Esophagus squamous epithelium (tissue), 5 donors: ENCODE data around the gene MDFI. TPM values are rescaled to one million over a fixed set of nuclear protein-coding genes. Genes with fewer than 3 reads are reported as not detected.

ENCODE experiments used
- DNase-seq: peaks from one replicate; lab custom pipeline; 2025; lab: John Stamatoyannopoulos, UW
- H3K27ac ChIP-seq, 4 donors: fragments of 200-600 bp; sonication (generic); one replicate each; pipeline ENCODE4 v1.5.1; 2016 to 2019; ENCODE audit warnings: mild to moderate bottlenecking in 1 of 4
- H3K27me3 ChIP-seq, 4 donors: fragments of 200-600 bp; sonication (generic); 1 replicate in 3 of 4; 2 replicates in 1 of 4; pipeline versions ENCODE4 v1.5.1 to v1.6.0; 2017 to 2021; ENCODE audit warnings: antibody characterized with exemption in 1 of 4
- H3K36me3 ChIP-seq, 3 donors: fragments of 200-600 bp; sonication (generic); one replicate each; pipeline ENCODE4 v1.5.1; 2016 to 2019
- H3K4me1 ChIP-seq, 3 donors: fragments of 200-600 bp; sonication (generic); one replicate each; pipeline ENCODE4 v1.5.1; 2017 to 2019
- H3K4me3 ChIP-seq, 4 donors: fragments of 200-600 bp; sonication (generic); 1 replicate in 3 of 4; 2 replicates in 1 of 4; pipeline ENCODE4 v1.5.1; 2016 to 2019; ENCODE audit warnings: mild to moderate bottlenecking in 2 of 4, moderate library complexity in 1 of 4
- H3K9me3 ChIP-seq, 3 donors: fragments of 200-600 bp; sonication (generic); one replicate each; pipeline ENCODE4 v1.5.1; 2016 to 2019
- CTCF ChIP-seq, 6 experiments: fragments of 450-650 bp in 4 of 6; fragments of 200-600 bp in 2 of 6; sonication (generic) in 2 of 6; IDR thresholded peaks; one replicate each; pipeline ENCODE4 v1.5.1; 2016 to 2019; ENCODE audit warnings: antibody characterized with exemption in 6 of 6, mild to moderate bottlenecking in 4 of 6, moderate library complexity in 4 of 6
- POLR2A ChIP-seq, 4 donors: fragments of 450-650 bp; IDR thresholded peaks; one replicate each; pipeline ENCODE4 v1.6.1; 2017; ENCODE audit warnings: antibody characterized with exemption in 4 of 4, mild to moderate bottlenecking in 4 of 4, moderate library complexity in 3 of 4
- WGBS, 2 donors: methylation state at CpG; one replicate each; pipeline ENCODE4 v1.1.5; 2018; 5-methylcytosine and 5-hydroxymethylcytosine counted together
- intact Hi-C: fragments of 100-400 bp; cut with DNase I; formaldehyde crosslinking; loops from one replicate; pipeline ENCODE4 v1.15.0; 2022
- total RNA-seq, 4 donors: library from RNA; depleted of rRNA; stranded (reverse); fragments of >200 nt; gene quantifications; one replicate each; pipeline ENCODE4 v1.1.0, GENCODE V29; 2016
- donor health status: DM: yes; HTN: yes; CAD: no.

Gene MDFI
- total RNA-seq, 4 donors from 2014 or later: 50.5 to 105 (median 81.8) TPM

GRCh38 chr6:41591859-41592502, 46.3 kb upstream of the MDFI start:
- no peak overlapping the region for H3K27ac ChIP-seq
- peaks cover 7 to 90% (median 9%) of the 10 kb centered on the region in 3 donors for H3K36me3 ChIP-seq
- no peak for DNase-seq
- 0 to 8% methylated on average over 4 to 6 of the region's 7 CpGs for WGBS, 2 donors
- intact Hi-C loops: loop anchor here (5.0 kb wide), 2 partner anchors 165 to 220 kb away; no protein-coding TSS in a partner anchor
- H3K4me1 ChIP-seq: peaks cover 0 to under 1% (median 0%) of the 10 kb centered on the region in 3 donors
- H3K9me3 ChIP-seq: no peaks in the 10 kb centered on the region
- no peak for TF ChIP-seq POLR2A (IDR thresholded peaks at IDR 0.05)
- TF ChIP-seq CTCF (IDR thresholded peaks at IDR 0.05): peak; percentile 88 to 98 (median 94)
- no peak overlapping the region for H3K4me3 ChIP-seq
- no peaks in the 10 kb centered on the region for H3K27me3 ChIP-seq

- Histone ChIP-seq H3K27ac (no peak overlapping the region), H3K27me3 (no peaks in the 10 kb centered on the region), H3K4me3 (no peak overlapping the region), H3K9me3 (no peaks in the 10 kb centered on the region), H3K4me1 (no peaks in the 10 kb centered on the region), H3K36me3 (peaks cover 7 to 90% (median 7%) of the 10 kb centered on the region in 3 donors)
- no peak for DNase-seq
- no peak for TF ChIP-seq POLR2A (IDR thresholded peaks at IDR 0.05)
- intact Hi-C loops: loop anchor here (5.0 kb wide), 2 partner anchors 166 to 221 kb away; no protein-coding TSS in a partner anchor
- WGBS, 2 donors: 92 to 93% methylated on average over 23 of the region's 24 CpGs
Observed at GRCh38 chr6:41593406-41593805, 44.9 kb upstream of the MDFI start.

- Histone ChIP-seq H3K4me3 (no peak overlapping the region), H3K4me1 (no peaks in the 10 kb centered on the region), H3K27ac (no peak overlapping the region), H3K36me3 (peaks cover 7 to 90% (median 12%) of the 10 kb centered on the region in 3 donors), H3K27me3 (no peaks in the 10 kb centered on the region), H3K9me3 (no peaks in the 10 kb centered on the region)
- intact Hi-C loops: loop anchor here (5.0 kb wide), 2 partner anchors 167 to 222 kb away; no protein-coding TSS in a partner anchor
- whole genome bisulfite sequencing, 2 donors: 85 to 86% methylated on average over 11 of the region's 11 CpGs
- TF ChIP-seq CTCF (IDR thresholded peaks at IDR 0.05): no peak
- no peak for TF ChIP-seq POLR2A (IDR thresholded peaks at IDR 0.05)
- DNase-seq: no peak
Observed at GRCh38 chr6:41593839-41594238, 44.4 kb upstream of the MDFI start.

- no peak for DNase-seq
- intact Hi-C loops: loop anchor here (5.0 kb wide), 2 partner anchors 167 to 222 kb away; no protein-coding TSS in a partner anchor
- no peak overlapping the region for H3K27ac ChIP-seq
- no peaks in the 10 kb centered on the region for H3K4me1 ChIP-seq
- H3K4me3 ChIP-seq: no peak overlapping the region
- H3K9me3 ChIP-seq: no peaks in the 10 kb centered on the region
- H3K36me3 ChIP-seq: peaks cover 7 to 90% (median 14%) of the 10 kb centered on the region in 3 donors
- H3K27me3 ChIP-seq: no peaks in the 10 kb centered on the region
- no peak for TF ChIP-seq POLR2A (IDR thresholded peaks at IDR 0.05)
- TF ChIP-seq CTCF (IDR thresholded peaks at IDR 0.05): no peak
- WGBS, 2 donors: 68 to 92% methylated on average over 4 of the region's 5 CpGs
Observed at GRCh38 chr6:41594326-41594725, 43.9 kb upstream of the MDFI start.

- WGBS, 2 donors: 96 to 100% methylated on average over 4 to 11 of the region's 15 CpGs
- intact Hi-C loops: loop anchor here (5.0 kb wide), 2 partner anchors 167 to 222 kb away; no protein-coding TSS in a partner anchor
- Histone ChIP-seq H3K36me3 (peaks cover 7 to 89% (median 14%) of the 10 kb centered on the region in 3 donors), H3K27me3 (no peaks in the 10 kb centered on the region), H3K4me1 (no peaks in the 10 kb centered on the region), H3K4me3 (no peak overlapping the region), H3K9me3 (no peaks in the 10 kb centered on the region), H3K27ac (no peak overlapping the region)
- no peak for DNase-seq
- TF ChIP-seq POLR2A (IDR thresholded peaks at IDR 0.05): no peak
- no peak for TF ChIP-seq CTCF (IDR thresholded peaks at IDR 0.05)
Observed at GRCh38 chr6:41594766-41595165, 43.5 kb upstream of the MDFI start.
